Right renal cortex interstitium (tissue), 3 donors: Measurements from ENCODE around the gene ASCL4. TPM values are rescaled to one million over a fixed set of nuclear protein-coding genes. Genes with fewer than 3 reads are reported as not detected.
"Not testable (repeated sequence)": the region's sequence is repeated elsewhere in the genome, so short reads cannot be mapped to it uniquely, and the experiment has no call there.

Experiments
- DNase-seq, 3 donors: peaks; one replicate each; pipeline ENCODE4 v3.0.0-alpha.2; 2013; ENCODE audit warnings: low read depth in 3 of 3, low spot score in 2 of 3
- polyA plus RNA-seq, 3 donors: library from polyadenylated mRNA; unstranded; fragments of 120-200 nt; gene quantifications; one replicate each; pipeline ENCODE4 v1.2.1, GENCODE V29; 2013; ENCODE audit not compliant: insufficient read length in 3 of 3

The ASCL4 gene
- polyA plus RNA-seq = under 1 TPM in 1 of 3 donors, not detected in 2; 0.08 TPM

- no peak for DNase-seq
Measured at GRCh38 chr12:107774349-107775029, at the start of gene ASCL4. Gene ASCL4 (plus strand): TSS chr12:107774704. CDS start chr12:107775219, 515 bp downstream.

- not testable (repeated sequence) for DNase-seq
Measured at GRCh38 chr12:107727327-107727726, 47.2 kb upstream of the ASCL4 start.

- not testable (repeated sequence) for DNase-seq
Measured at GRCh38 chr12:107727742-107728141, 46.8 kb upstream of the ASCL4 start.

- DNase-seq = no peak
Measured at GRCh38 chr12:107730618-107731341, 43.7 kb upstream of the ASCL4 start.

- DNase-seq = no peak
Measured at GRCh38 chr12:107731366-107731765, 43.1 kb upstream of the ASCL4 start.

GRCh38 chr12:107732365-107732764 is 42.1 kb upstream of the ASCL4 start:
- DNase-seq = no peak

GRCh38 chr12:107734139-107734538 is 40.4 kb upstream of the ASCL4 start:
- DNase-seq = no peak

- DNase-seq = no peak
Measured at GRCh38 chr12:107735763-107736162, 38.7 kb upstream of the ASCL4 start.

GRCh38 chr12:107736914-107737313 is 37.6 kb upstream of the ASCL4 start:
- DNase-seq = no peak

GRCh38 chr12:107748472-107748871 is 26.0 kb upstream of the ASCL4 start:
- no peak for DNase-seq

- no peak for DNase-seq
Measured at GRCh38 chr12:107749083-107749482, 25.4 kb upstream of the ASCL4 start.

GRCh38 chr12:107759410-107759809 is 15.1 kb upstream of the ASCL4 start:
- DNase-seq = peak in 2 of 3 donors; percentile 14 to 43

- DNase-seq = no peak
Measured at GRCh38 chr12:107760207-107760808, 14.2 kb upstream of the ASCL4 start.

GRCh38 chr12:107760809-107761501 is 13.5 kb upstream of the ASCL4 start, which contains the start of gene PRDM4:
Gene PRDM4 (minus strand): TSS chr12:107761137. CDS start chr12:107760515, 622 bp downstream.
- DNase-seq = peak; percentile 82 to 93 (median 85)

- DNase-seq = peak in 1 of 3 donors; percentile 16
Measured at GRCh38 chr12:107761502-107761904, 13.0 kb upstream of the ASCL4 start.

GRCh38 chr12:107762874-107763273 is 11.6 kb upstream of the ASCL4 start:
- DNase-seq = no peak

GRCh38 chr12:107764626-107765025 is 9.9 kb upstream of the ASCL4 start:
- DNase-seq = no peak

GRCh38 chr12:107765316-107765715 is 9.2 kb upstream of the ASCL4 start:
- DNase-seq = no peak

- no peak for DNase-seq
Measured at GRCh38 chr12:107767466-107767865, 7.0 kb upstream of the ASCL4 start.

- peak in 1 of 3 donors; percentile 23 for DNase-seq
Measured at GRCh38 chr12:107775093-107775721, 703 bp downstream of the ASCL4 start.
